ENCODE data around the gene SEC31A. TPM values are rescaled to one million over a fixed set of nuclear protein-coding genes. Genes with fewer than 3 reads are reported as not detected.
A peak's percentile ranks its signal among the peaks of the same experiment; 100 is the strongest.

The SEC31A gene
- total and polyA plus RNA-seq, 2 of the 4 experiments (the other 2 are of a cell fraction), result 278 to 366 TPM

DNA sequence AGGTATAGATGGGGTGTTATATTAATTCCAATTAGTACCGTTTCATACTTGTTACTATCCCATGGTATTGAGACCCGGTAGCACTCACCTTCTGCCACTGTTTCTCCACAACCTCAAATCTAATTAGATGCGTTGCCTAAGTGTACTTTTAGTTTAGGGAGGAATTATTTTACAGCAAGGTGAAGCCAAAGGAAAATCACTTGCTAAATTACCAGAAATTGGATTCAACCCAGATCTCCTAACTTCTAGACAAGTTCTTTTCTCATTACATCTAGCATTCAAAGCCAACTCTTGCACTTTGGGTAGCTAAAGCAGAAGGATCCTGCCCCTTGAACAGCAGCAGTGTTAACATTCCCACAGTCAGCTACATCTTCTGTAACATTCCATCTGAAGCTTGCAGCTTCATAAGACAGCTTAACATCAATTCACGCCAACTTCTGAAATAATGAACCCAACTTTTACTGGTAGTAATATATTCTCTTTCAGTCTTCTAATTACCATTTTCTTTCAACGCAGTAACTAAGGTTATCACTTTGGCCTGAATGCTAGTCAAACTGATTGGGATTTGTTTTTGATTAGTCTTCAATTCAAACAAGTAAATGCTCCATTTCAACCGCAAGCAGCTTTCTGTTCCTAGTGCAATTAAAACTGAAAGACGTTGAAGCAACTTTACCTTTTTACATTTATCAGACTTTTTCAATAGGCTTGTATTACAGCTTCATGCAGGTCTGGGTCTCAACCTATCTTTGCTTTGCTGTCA lies 934 bp upstream of the SEC31A start:
- Histone ChIP-seq H3K4me3 (ENCODE audit: insufficient read depth, low read depth, low read length) (peak overlapping the region; percentile 94), H2BK15ac (ENCODE audit: low read depth, low read length) (peak overlapping the region; percentile 3; the same call in 1 of the 3 replicates), H2AFZ (replicated peaks; ENCODE audit: low read length, poor library complexity) (no peak overlapping the region), H3K56ac (ENCODE audit: extremely low read depth, insufficient read depth, low read length) (peak overlapping the region; percentile 63), H4K8ac (ENCODE audit: low read depth in 2 of 2, low read length in 2 of 2) (peak overlapping the region; percentile 81 to 94), H4K91ac (ENCODE audit: insufficient read depth, low read depth, low read length) (no peak overlapping the region; the same call in 1 of the 2 replicates), H2AK5ac (ENCODE audit: low read depth, low read length) (peak overlapping the region; percentile 65; the same call in 1 of the 2 replicates), H3K9me3 (ENCODE audit: control insufficient read depth, insufficient read depth, low read length) (no peaks in the 10 kb centered on the region), H3K9me1 (ENCODE audit: insufficient read depth, low read length) (no peaks in the 10 kb centered on the region), H3K79me1 (ENCODE audit: low read depth in 1 of 2, low read length in 2 of 2) (peaks cover 10 to 33% of the 10 kb centered on the region in 2 experiments; a peak in 2 of 4 replicates), H4K20me1 (ENCODE audit: insufficient read depth, low read length) (peaks cover 18% of the 10 kb centered on the region; the same call in 1 of the 2 replicates), H3K27ac (ENCODE audit: insufficient read depth, low read length) (peak overlapping the region; percentile 92), H3K36me3 (ENCODE audit: control insufficient read depth, insufficient read depth, low read length) (peaks cover 10% of the 10 kb centered on the region), H4K5ac (ENCODE audit: low read depth, low read length) (peak overlapping the region; percentile 78; the same call in 1 of the 2 replicates), H3K4me2 (ENCODE audit: low read depth, low read length) (peak overlapping the region; percentile 73), H3K27me3 (ENCODE audit: control insufficient read depth, insufficient read depth, low read length) (no peaks in the 10 kb centered on the region), H2BK5ac (ENCODE audit: low read depth, low read length, poor library complexity, severe bottlenecking) (peak overlapping the region; percentile 90), H3K4ac (ENCODE audit: low read depth, low read length) (peak overlapping the region; percentile 78), H2BK120ac (ENCODE audit: low read depth, low read length) (0 out of 2 replicates have a peak overlapping the region, but pooled peaks have one; percentile 23), H3K18ac (ENCODE audit: low read depth, low read length) (peak overlapping the region; percentile 11; the same call in 1 of the 2 replicates), H3K14ac (replicated peaks; ENCODE audit: low read depth, low read length) (peak overlapping the region; percentile 83), H3K4me1 (ENCODE audit: control insufficient read depth, insufficient read depth, low read length) (no peaks in the 10 kb centered on the region), H2AK9ac (replicated peaks; ENCODE audit: low read depth, low read length, poor library complexity) (no peak overlapping the region), H3K23ac (ENCODE audit: low read depth, low read length) (peak overlapping the region; percentile 74; the same call in 1 of the 2 replicates), H3K9ac (ENCODE audit: low read depth, low read length) (peak overlapping the region; percentile 95), H2BK20ac (ENCODE audit: low read depth, low read length) (no peak overlapping the region)
- ChIA-PET CTCF (no interaction called here), POLR2A (ENCODE audit: unreplicated experiment) (no interaction called here)
- 33% methylated on average over 1 of the region's 7 CpGs; no CpG with 5 or more reads in 1 of the 2 experiments for WGBS, 2 experiments (ENCODE audit: extremely low coverage in 2 of 2, insufficient read length in 1 of 2)
- intact Hi-C loops (cut with micrococcal nuclease), result loop anchor here (2.0 kb wide), 1 partner anchor 143 kb away; the partner anchor contains the start of gene COPS4
- no peak for TF ChIP-seq USF2 (IDR thresholded peaks at IDR 0.05; ENCODE audit: low read depth, low read length)
- TF ChIP-seq MAFK (IDR thresholded peaks at IDR 0.05; ENCODE audit: low read depth, low read length), result no peak
- TF ChIP-seq FOS (IDR thresholded peaks at IDR 0.05; ENCODE audit: low read depth, low read length), result no peak
- TF ChIP-seq CTCF (conservative IDR thresholded peaks at IDR 0.05; ENCODE audit: low read depth, low read length), result no peak
- TF ChIP-seq RFX5 (IDR thresholded peaks at IDR 0.05; ENCODE audit: low read depth, low read length), result no peak
- no peak for TF ChIP-seq RAD21 (IDR thresholded peaks at IDR 0.05; ENCODE audit: low read length)
- TF ChIP-seq CEBPB (IDR thresholded peaks at IDR 0.05; ENCODE audit: low read depth, low read length), result no peak
- no peak for TF ChIP-seq MAZ (IDR thresholded peaks at IDR 0.05; ENCODE audit: borderline replicate concordance, low read depth, low read length)
- no peak for TF ChIP-seq NFE2L2 (IDR thresholded peaks at IDR 0.05; ENCODE audit: low read depth, low read length)
- no peak for TF ChIP-seq BHLHE40 (IDR thresholded peaks at IDR 0.05; ENCODE audit: low read depth, low read length)
- TF ChIP-seq SMC3 (IDR thresholded peaks at IDR 0.05; ENCODE audit: low read depth, low read length), result no peak
- TF ChIP-seq, protein P1, sequence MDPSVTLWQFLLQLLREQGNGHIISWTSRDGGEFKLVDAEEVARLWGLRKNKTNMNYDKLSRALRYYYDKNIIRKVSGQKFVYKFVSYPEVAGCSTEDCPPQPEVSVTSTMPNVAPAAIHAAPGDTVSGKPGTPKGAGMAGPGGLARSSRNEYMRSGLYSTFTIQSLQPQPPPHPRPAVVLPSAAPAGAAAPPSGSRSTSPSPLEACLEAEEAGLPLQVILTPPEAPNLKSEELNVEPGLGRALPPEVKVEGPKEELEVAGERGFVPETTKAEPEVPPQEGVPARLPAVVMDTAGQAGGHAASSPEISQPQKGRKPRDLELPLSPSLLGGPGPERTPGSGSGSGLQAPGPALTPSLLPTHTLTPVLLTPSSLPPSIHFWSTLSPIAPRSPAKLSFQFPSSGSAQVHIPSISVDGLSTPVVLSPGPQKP (IDR thresholded peaks at IDR 0.05; ENCODE audit: borderline replicate concordance, low read depth, low read length), result no peak
- ATAC-seq (ENCODE audit: low read depth) (peak; percentile 6), DNase-seq (peak; percentile 35)
- dilution Hi-C loops (cut with HindIII; ENCODE audit: low sequenced_read_pairs, unreplicated experiment), result no loop called here
- no TSS peak for BruUV-seq (replicated peaks)
- in situ Hi-C loops (cut with MboI; ENCODE audit: low sequenced_read_pairs), result no loop called here

Data from IMR-90 (cell line).